Measurements from ENCODE around the gene ABCD4.

The ABCD4 gene

GRCh38 chr14:74238974-74239847, 63.5 kb downstream of the ABCD4 start, which contains the start of gene VSX2:
VSX2 (plus strand) TSS chr14:74239449; CDS start chr14:74239562, 113 bp downstream.
- CTCF ChIA-PET = interaction anchor here (0.6 to 2.1 kb wide), 5 partner anchors 18 to 127 kb away, joined by 3 to 6 read pairs (median 4); no protein-coding TSS in a partner anchor
- POLR2A ChIA-PET = no interaction called here
- H3K27ac ChIP-seq (ENCODE audit: extremely low read depth, low read depth, low read length) = no peak within 1 kb of the TSS

GRCh38 chr14:74237441-74237840, 65.3 kb downstream of the ABCD4 start:
- Histone ChIP-seq H3K4me3 (ENCODE audit: low read depth, low read length) (no peak overlapping the region), H3K36me3 (ENCODE audit: control insufficient read depth in 2 of 2, insufficient read depth in 1 of 2, low read length in 2 of 2) (no peaks in the 10 kb centered on the region), H3K9me3 (ENCODE audit: control insufficient read depth, insufficient read depth, low read depth, low read length) (no peaks in the 10 kb centered on the region), H3K4me1 (ENCODE audit: control insufficient read depth, insufficient read depth, low read length) (no peaks in the 10 kb centered on the region), H3K27ac (ENCODE audit: extremely low read depth, low read depth, low read length) (no peak overlapping the region)
- no peak for TF ChIP-seq ZNF112 (tag by site-specific recombination; IDR thresholded peaks at IDR 0.05)
- TF ChIP-seq MEIS1 (CRISPR knock-in tag; IDR thresholded peaks at IDR 0.05; ENCODE audit: borderline replicate concordance) = no peak
- TF ChIP-seq PRDM10 (tag by site-specific recombination; IDR thresholded peaks at IDR 0.05) = no peak
- TF ChIP-seq ZNF560 (tag by site-specific recombination; IDR thresholded peaks at IDR 0.05; ENCODE audit: borderline replicate concordance) = no peak
- TF ChIP-seq ZNF521 (tag by site-specific recombination; IDR thresholded peaks at IDR 0.05) = no peak
- no peak for TF ChIP-seq INSM2 (tag by site-specific recombination; IDR thresholded peaks at IDR 0.05)
- TF ChIP-seq YY2 (tag by site-specific recombination; IDR thresholded peaks at IDR 0.05) = no peak
- no peak for TF ChIP-seq ZNF274 (IDR thresholded peaks at IDR 0.05; ENCODE audit: low read length)
- no peak for TF ChIP-seq ZNF274 (tag by site-specific recombination; IDR thresholded peaks at IDR 0.05; ENCODE audit: borderline replicate concordance)
- no peak for TF ChIP-seq ZNF677 (tag by site-specific recombination; IDR thresholded peaks at IDR 0.05)
- no peak for TF ChIP-seq ZNF473 (tag by site-specific recombination; IDR thresholded peaks at IDR 0.05)
- TF ChIP-seq CTCF (tag by site-specific recombination; IDR thresholded peaks at IDR 0.05) = no peak
- TF ChIP-seq ZNF596 (tag by site-specific recombination; IDR thresholded peaks at IDR 0.05) = no peak
- no peak for TF ChIP-seq MZF1 (tag by site-specific recombination; IDR thresholded peaks at IDR 0.05; ENCODE audit: borderline replicate concordance)
- no peak for TF ChIP-seq ZBTB11 (tag by site-specific recombination; conservative IDR thresholded peaks at IDR 0.05; ENCODE audit: low read depth)
- TF ChIP-seq YY1 (tag by site-specific recombination; IDR thresholded peaks at IDR 0.05) = no peak
- no peak for TF ChIP-seq ZBTB7A (tag by site-specific recombination; IDR thresholded peaks at IDR 0.05; ENCODE audit: low read depth)
- no peak for TF ChIP-seq ZBTB26 (tag by site-specific recombination; optimal IDR thresholded peaks at IDR 0.05)
- TF ChIP-seq OSR2 (tag by site-specific recombination; IDR thresholded peaks at IDR 0.05) = no peak
- ChIA-PET POLR2A (no interaction called here), CTCF (interaction anchor here (1.4 to 2.1 kb wide), 2 partner anchors 15 to 20 kb away, joined by 3 to 4 read pairs; no protein-coding TSS in a partner anchor)

More at GRCh38 chr14:74238974-74239847, 63.5 kb downstream of the ABCD4 start, which contains the start of gene VSX2:
- TF ChIP-seq ZNF19 (tag by site-specific recombination; IDR thresholded peaks at IDR 0.05; ENCODE audit: low read depth) = no peak
- no peak for TF ChIP-seq SCRT2 (tag by site-specific recombination; IDR thresholded peaks at IDR 0.05)
- Histone ChIP-seq H3K9me3 (ENCODE audit: control insufficient read depth, insufficient read depth, low read depth, low read length) (no peaks in the 10 kb centered on the region), H3K4me1 (ENCODE audit: control insufficient read depth, insufficient read depth, low read length) (no peaks in the 10 kb centered on the region), H3K4me3 (ENCODE audit: low read depth, low read length) (no peak within 1 kb of the TSS), H3K36me3 (ENCODE audit: control insufficient read depth in 2 of 2, insufficient read depth in 1 of 2, low read length in 2 of 2) (no peaks in the 10 kb centered on the region)

Measured in HEK293 (cell line).